ENCODE measurements around the gene NUP50. TPM values are rescaled to one million over a fixed set of nuclear protein-coding genes. Genes with fewer than 3 reads are reported as not detected.

Gene NUP50
- total and polyA plus RNA-seq, 2 of the 13 experiments (the other 11 are each of a cell fraction or from before 2014, with no cell fraction given) = 14.2 to 52.4 TPM

DNA sequence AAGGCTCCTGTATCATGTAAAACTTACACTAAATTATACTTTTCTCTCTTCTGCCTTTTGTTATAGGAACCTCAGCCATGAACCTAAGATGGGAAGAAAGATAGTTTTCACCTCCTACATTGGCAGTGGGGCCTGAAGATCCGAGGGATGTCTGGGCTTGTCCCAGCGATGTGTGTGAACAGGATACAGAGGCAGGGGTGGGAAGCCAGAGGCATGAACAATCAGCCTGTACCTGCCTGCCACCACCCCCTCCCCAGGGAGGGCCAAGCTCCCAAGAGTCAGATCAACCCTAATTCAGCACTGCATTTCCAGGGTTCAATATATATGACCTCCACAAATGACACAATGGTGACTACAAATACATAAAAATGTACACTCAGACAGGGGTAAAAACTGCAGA, 67.6 kb downstream of the NUP50 start:
- BruUV-seq (replicated peaks) = no TSS peak

More for the DNA sequence above, 67.6 kb downstream of the NUP50 start:
- Histone ChIP-seq H3K9ac (ENCODE audit: insufficient read depth, low read depth, low read length) (no peak overlapping the region), H3K36me3 (replicated peaks in 1 of 2; ENCODE audit: control insufficient read depth in 1 of 2, insufficient read depth in 2 of 2, low read length in 2 of 2) (no peaks in the 10 kb centered on the region), H3K27me3 (ENCODE audit: control insufficient read depth in 1 of 2, insufficient read depth in 2 of 2, low read length in 2 of 2) (no peaks in the 10 kb centered on the region), H3K27ac (ENCODE audit: extremely low read length, insufficient read depth, low read length) (no peak overlapping the region), H3K4me3 (replicated peaks in 1 of 3; ENCODE audit: insufficient read depth in 1 of 3, low read depth in 2 of 3, low read length in 3 of 3) (no peak overlapping the region), H3K4me1 (ENCODE audit: insufficient read depth, low read length) (peaks cover 36% of the 10 kb centered on the region), H3K79me2 (ENCODE audit: insufficient read depth, low read length) (peaks cover 13% of the 10 kb centered on the region), H4K20me1 (ENCODE audit: insufficient read depth, low read length) (peaks cover 4% of the 10 kb centered on the region; the same call in 1 of the 2 replicates), H3K4me2 (ENCODE audit: low read depth, low read length) (no peak overlapping the region), H2AFZ (ENCODE audit: low read length) (no peak overlapping the region), H3K9me3 (ENCODE audit: low read length) (no peaks in the 10 kb centered on the region)
- ChIA-PET CTCF (ENCODE audit: low intra/inter-chr PET ratio, low total read pairs) (no interaction called here), POLR2A (no interaction called here)
- no peak for ATAC-seq
- WGBS (ENCODE audit: low lambda C conversion rate) = 96% methylated on average over 2 of the region's 2 CpGs
- no peak for FAIRE-seq
- TF ChIP-seq ARID4A (CRISPR knock-in tag; IDR thresholded peaks at IDR 0.05; ENCODE audit: borderline replicate concordance) (no peak), YY1 (IDR thresholded peaks at IDR 0.05; ENCODE audit: insufficient read depth, insufficient replicate concordance, low read depth, low read length) (no peak), ZNF224 (CRISPR knock-in tag; IDR thresholded peaks at IDR 0.05) (no peak), RELA (CRISPR knock-in tag; IDR thresholded peaks at IDR 0.05) (no peak), POLR2A (IDR thresholded peaks at IDR 0.05; ENCODE audit: insufficient read depth in 1 of 2, low read depth in 2 of 2, low read length in 2 of 2) (no peak), TBX2 (CRISPR knock-in tag; IDR thresholded peaks at IDR 0.05; ENCODE audit: borderline replicate concordance) (no peak), ISX (CRISPR knock-in tag; conservative IDR thresholded peaks at IDR 0.05) (no peak), MTF2 (CRISPR knock-in tag; IDR thresholded peaks at IDR 0.05; ENCODE audit: borderline replicate concordance) (no peak), EZH2 (conservative IDR thresholded peaks at IDR 0.05; ENCODE audit: low read depth, low read length) (no peak), SATB2 (CRISPR knock-in tag; IDR thresholded peaks at IDR 0.05) (no peak), SP140L (CRISPR knock-in tag; IDR thresholded peaks at IDR 0.05; ENCODE audit: borderline replicate concordance) (no peak), ZNF513 (CRISPR knock-in tag; conservative IDR thresholded peaks at IDR 0.05) (no peak), ZSCAN31 (CRISPR knock-in tag; IDR thresholded peaks at IDR 0.05; ENCODE audit: low read depth) (no peak), NFKBIZ (CRISPR knock-in tag; IDR thresholded peaks at IDR 0.05) (no peak)
- in situ Hi-C loops (cut with HindIII; ENCODE audit: extremely low pct_ligation_motif_present, low pct_unique_long_range_greater_than_20kb) = no loop called here
- no peak for DNase-seq (ENCODE audit: low spot score)
- intact Hi-C loops (cut with micrococcal nuclease; ENCODE audit: unreplicated experiment) = no loop called here
